HepG2 (cell line): ENCODE results near the gene PERP. TPM values are rescaled to one million over a fixed set of nuclear protein-coding genes. Genes with fewer than 3 reads are reported as not detected.
A peak's percentile ranks its signal among the peaks of the same experiment; 100 is the strongest.

Source experiments
- CREM ChIP-seq, 2 experiments: sonication (generic) in 1 of 2; formaldehyde crosslinking in 1 of 2; IDR thresholded peaks; 2 replicates each; pipeline versions ENCODE4 v1.4.0 to v1.6.1; 2016 to 2020; ENCODE audit warnings: antibody characterized with exemption in 1 of 2, mild to moderate bottlenecking in 1 of 2, missing genetic modification reagents in 1 of 2
- DNMT1 ChIP-seq: sonication (generic); formaldehyde crosslinking; IDR thresholded peaks from 2 replicates; pipeline ENCODE4 v1.5.1; 2020; ENCODE audit warnings: mild to moderate bottlenecking, missing genetic modification reagents
- HINFP ChIP-seq: sonication (generic); formaldehyde crosslinking; IDR thresholded peaks from 2 replicates; pipeline ENCODE4 v1.4.0; 2020; ENCODE audit warnings: low read depth, mild to moderate bottlenecking, missing genetic modification reagents
- HIVEP1 ChIP-seq: sonication (generic); formaldehyde crosslinking; IDR thresholded peaks from 2 replicates; pipeline ENCODE4 v1.4.0; 2020; ENCODE audit warnings: mild to moderate bottlenecking, missing genetic modification reagents
- HMG20A ChIP-seq: IDR thresholded peaks from 2 replicates; pipeline ENCODE4 v1.6.1; 2016; ENCODE audit warnings: borderline replicate concordance
- KMT2A ChIP-seq: sonication (generic); formaldehyde crosslinking; IDR thresholded peaks from 2 replicates; pipeline ENCODE4 v1.4.0; 2020; ENCODE audit warnings: missing genetic modification reagents
- PLRG1 ChIP-seq: fragments of 450-650 bp; conservative IDR thresholded peaks from 2 replicates; pipeline ENCODE4 v1.6.1; 2016
- ZBTB26 ChIP-seq: IDR thresholded peaks from 2 replicates; pipeline ENCODE4 v1.6.1; 2016; ENCODE audit warnings: missing compliant biosample characterization, missing genetic modification reagents, borderline replicate concordance
- ZBTB42 ChIP-seq: sonication (generic); formaldehyde crosslinking; IDR thresholded peaks from 2 replicates; pipeline ENCODE4 v1.5.0; 2020; ENCODE audit warnings: mild to moderate bottlenecking, missing genetic modification reagents
- ZC3H13 ChIP-seq: sonication (generic); formaldehyde crosslinking; IDR thresholded peaks from 2 replicates; pipeline ENCODE4 v1.8.1; 2023; ENCODE audit warnings: mild to moderate bottlenecking, missing genetic modification reagents, moderate library complexity
- ZNF33B ChIP-seq: sonication (generic); formaldehyde crosslinking; IDR thresholded peaks from 2 replicates; pipeline ENCODE4 v1.5.1; 2020; ENCODE audit warnings: mild to moderate bottlenecking, missing genetic modification reagents
- ZNF484 ChIP-seq: sonication (generic); formaldehyde crosslinking; IDR thresholded peaks from 2 replicates; pipeline ENCODE4 v1.5.1; 2020; ENCODE audit warnings: mild to moderate bottlenecking, low read depth, missing genetic modification reagents, borderline replicate concordance
- ZNF512 ChIP-seq: sonication (generic); formaldehyde crosslinking; IDR thresholded peaks from 2 replicates; pipeline ENCODE4 v1.4.0; 2020; ENCODE audit warnings: mild to moderate bottlenecking, missing genetic modification reagents
- ZNF547 ChIP-seq: sonication (generic); formaldehyde crosslinking; IDR thresholded peaks from 2 replicates; pipeline ENCODE4 v1.5.1; 2020; ENCODE audit warnings: mild to moderate bottlenecking, missing genetic modification reagents
- ZNF563 ChIP-seq: sonication (generic); formaldehyde crosslinking; IDR thresholded peaks from 2 replicates; pipeline ENCODE4 v1.8.0; 2022; ENCODE audit warnings: mild to moderate bottlenecking, moderate library complexity, missing genetic modification reagents
- ZNF773 ChIP-seq: sonication (generic); formaldehyde crosslinking; IDR thresholded peaks from 2 replicates; pipeline ENCODE4 v1.4.0; 2020; ENCODE audit warnings: missing genetic modification reagents, borderline replicate concordance
- ZSCAN29 ChIP-seq: sonication (generic); formaldehyde crosslinking; conservative IDR thresholded peaks from 2 replicates; pipeline ENCODE4 v1.4.0; 2020; ENCODE audit warnings: mild to moderate bottlenecking, missing genetic modification reagents
- polyA plus RNA-seq, 8 experiments: library from polyadenylated mRNA; depleted of rRNA in 3 of 8; stranded (reverse) in 7 of 8; unstranded in 1 of 8; fragments of >200 nt; fragmentation: Illumina TruSeq in 4 of 8; extraction: Trizol in 4 of 8; gene quantifications; 2 replicates each; pipeline versions ENCODE4 v1.2.1 to v1.2.3, GENCODE V29; 2011 to 2016; ENCODE audit warnings: low read depth in 4 of 8, missing spikeins in 1 of 8, mixed read lengths in 1 of 8; ENCODE audit not compliant: insufficient read depth in 1 of 8
- total RNA-seq, 5 experiments: library from RNA; depleted of rRNA; stranded (reverse); fragments of >200 nt; fragmentation: Illumina TruSeq; extraction: Trizol; gene quantifications; 2 replicates each; pipeline ENCODE4 v1.2.3, GENCODE V29; 2016; ENCODE audit warnings: low read depth in 1 of 5
- TF ChIP-seq, protein P1 (sequence below): sonication (generic); formaldehyde crosslinking; IDR thresholded peaks from 2 replicates; pipeline ENCODE4 v1.5.0; 2020; ENCODE audit warnings: mild to moderate bottlenecking, missing genetic modification reagents, borderline replicate concordance
- TF ChIP-seq, protein P2 (sequence below): IDR thresholded peaks from 2 replicates; pipeline ENCODE4 v1.6.1; 2016; ENCODE audit warnings: missing genetic modification reagents, missing compliant biosample characterization

The PERP gene
- total and polyA plus RNA-seq, 2 of the 13 experiments (the other 11 are each of a cell fraction or from before 2014, with no cell fraction given), result 26.0 to 53.0 TPM

DNA sequence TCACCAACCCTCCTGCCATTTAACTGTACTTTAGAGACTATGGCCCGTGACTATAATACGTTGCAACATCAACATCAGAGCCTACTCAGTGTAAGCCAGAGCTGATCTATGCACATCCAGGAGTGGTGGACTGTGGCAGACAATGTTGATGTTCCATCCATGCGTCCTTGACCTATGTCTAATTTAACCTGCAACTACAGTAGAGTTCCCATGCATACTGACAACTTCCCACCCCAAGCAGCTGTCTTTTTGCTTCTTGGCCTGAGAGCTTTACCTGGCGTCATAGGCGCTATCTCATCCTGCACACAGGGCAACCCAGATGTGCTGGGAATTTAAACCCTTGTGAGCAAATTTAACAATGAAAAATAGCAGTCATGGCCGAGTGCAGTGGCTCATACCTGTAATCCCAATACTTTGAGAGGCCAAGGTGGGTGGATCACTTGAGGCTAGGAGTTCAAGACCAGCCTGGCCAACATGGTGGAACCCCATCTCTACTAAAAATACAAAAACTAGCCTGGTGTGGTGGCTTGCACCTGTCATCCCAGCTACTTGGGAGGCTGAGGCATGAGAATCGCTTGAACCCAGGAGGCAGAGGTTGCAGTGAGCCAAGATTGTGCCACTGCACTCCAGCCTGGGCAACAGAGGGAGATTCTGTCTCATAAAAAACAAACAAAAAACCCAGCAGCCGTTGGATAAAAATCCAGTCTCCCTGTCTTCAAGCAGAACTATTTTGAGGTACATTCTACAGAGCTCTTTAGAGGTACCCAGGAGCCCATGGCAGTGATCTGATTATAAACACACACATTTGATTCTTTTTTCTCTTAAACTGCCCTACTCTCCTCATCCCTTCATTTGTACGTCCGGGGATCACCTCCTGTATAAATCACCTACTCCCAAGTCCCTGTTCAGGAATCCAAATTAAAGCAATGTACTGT, 22.0 kb downstream of the PERP start (continued):
- TF ChIP-seq KMT2A (CRISPR knock-in tag) (0 out of 2 replicates have a peak, but pooled peaks have one; percentile 19), PLRG1 (no peak), ZNF512 (CRISPR knock-in tag) (no peak), ZNF563 (CRISPR knock-in tag) (no peak), HIVEP1 (peak; percentile 54; the same call in 1 of the 2 replicates), HINFP (CRISPR knock-in tag) (no peak), ZNF484 (no peak), ZNF33B (no peak), ZNF773 (no peak), ZNF547 (CRISPR knock-in tag) (no peak), HMG20A (CRISPR knock-in tag) (peak; percentile 95), ZBTB42 (no peak), CREM (IDR thresholded peaks at IDR 0.05) (peak; percentile 59), CREM (CRISPR knock-in tag; IDR thresholded peaks at IDR 0.05) (no peak), DNMT1 (CRISPR knock-in tag) (no peak), ZC3H13 (no peak), ZBTB26 (CRISPR knock-in tag) (no peak), ZSCAN29 (0 out of 2 replicates have a peak, but pooled peaks have one; percentile 61)
- TF ChIP-seq, protein P1, sequence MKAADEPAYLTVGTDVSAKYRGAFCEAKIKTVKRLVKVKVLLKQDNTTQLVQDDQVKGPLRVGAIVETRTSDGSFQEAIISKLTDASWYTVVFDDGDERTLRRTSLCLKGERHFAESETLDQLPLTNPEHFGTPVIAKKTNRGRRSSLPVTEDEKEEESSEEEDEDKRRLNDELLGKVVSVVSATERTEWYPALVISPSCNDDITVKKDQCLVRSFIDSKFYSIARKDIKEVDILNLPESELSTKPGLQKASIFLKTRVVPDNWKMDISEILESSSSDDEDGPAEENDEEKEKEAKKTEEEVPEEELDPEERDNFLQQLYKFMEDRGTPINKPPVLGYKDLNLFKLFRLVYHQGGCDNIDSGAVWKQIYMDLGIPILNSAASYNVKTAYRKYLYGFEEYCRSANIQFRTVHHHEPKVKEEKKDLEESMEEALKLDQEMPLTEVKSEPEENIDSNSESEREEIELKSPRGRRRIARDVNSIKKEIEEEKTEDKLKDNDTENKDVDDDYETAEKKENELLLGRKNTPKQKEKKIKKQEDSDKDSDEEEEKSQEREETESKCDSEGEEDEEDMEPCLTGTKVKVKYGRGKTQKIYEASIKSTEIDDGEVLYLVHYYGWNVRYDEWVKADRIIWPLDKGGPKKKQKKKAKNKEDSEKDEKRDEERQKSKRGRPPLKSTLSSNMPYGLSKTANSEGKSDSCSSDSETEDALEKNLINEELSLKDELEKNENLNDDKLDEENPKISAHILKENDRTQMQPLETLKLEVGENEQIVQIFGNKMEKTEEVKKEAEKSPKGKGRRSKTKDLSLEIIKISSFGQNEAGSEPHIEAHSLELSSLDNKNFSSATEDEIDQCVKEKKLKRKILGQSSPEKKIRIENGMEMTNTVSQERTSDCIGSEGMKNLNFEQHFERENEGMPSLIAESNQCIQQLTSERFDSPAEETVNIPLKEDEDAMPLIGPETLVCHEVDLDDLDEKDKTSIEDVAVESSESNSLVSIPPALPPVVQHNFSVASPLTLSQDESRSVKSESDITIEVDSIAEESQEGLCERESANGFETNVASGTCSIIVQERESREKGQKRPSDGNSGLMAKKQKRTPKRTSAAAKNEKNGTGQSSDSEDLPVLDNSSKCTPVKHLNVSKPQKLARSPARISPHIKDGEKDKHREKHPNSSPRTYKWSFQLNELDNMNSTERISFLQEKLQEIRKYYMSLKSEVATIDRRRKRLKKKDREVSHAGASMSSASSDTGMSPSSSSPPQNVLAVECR (CRISPR knock-in tag), result peak; percentile 70; the same call in 1 of the 2 replicates
- TF ChIP-seq, protein P2, sequence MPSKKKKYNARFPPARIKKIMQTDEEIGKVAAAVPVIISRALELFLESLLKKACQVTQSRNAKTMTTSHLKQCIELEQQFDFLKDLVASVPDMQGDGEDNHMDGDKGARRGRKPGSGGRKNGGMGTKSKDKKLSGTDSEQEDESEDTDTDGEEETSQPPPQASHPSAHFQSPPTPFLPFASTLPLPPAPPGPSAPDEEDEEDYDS (CRISPR knock-in tag), result 0 out of 2 replicates have a peak, but pooled peaks have one; percentile 65
